Cardiac fibroblast (primary cell): ENCODE measurements around the gene ITGA4.
A peak's percentile ranks its signal among the peaks of the same experiment; 100 is the strongest.

Source experiments
- DNase-seq, 2 donors: peaks; one replicate each; pipeline versions ENCODE4 v3.0.0 to v3.0.0-alpha.2; 2010; ENCODE audit warnings: low read depth in 2 of 2
- H3K4me3 ChIP-seq, 2 donors: replicated peaks in 1 of 2; 1 replicate in 1 of 2; 2 replicates in 1 of 2; pipeline ENCODE4 v1.5.1; 2011; ENCODE audit warnings: low read depth in 2 of 2, low read length in 2 of 2, mild to moderate bottlenecking in 2 of 2, moderate library complexity in 1 of 2
- CTCF ChIP-seq: IDR thresholded peaks from one replicate; pipeline ENCODE4 v1.5.1; 2011; ENCODE audit warnings: low read depth, mild to moderate bottlenecking, low read length, inconsistent platforms

The ITGA4 gene

GRCh38 chr2:181457121-181457740 is at the start of gene ITGA4:
Gene ITGA4, plus strand, starts transcription at chr2:181457386. Its CDS starts 269 bp downstream, at chr2:181457655.
- TF ChIP-seq CTCF: peak; percentile 36
- DNase-seq: peak; percentile 79 to 83
- H3K4me3 ChIP-seq: peak within 1 kb of the TSS; percentile 74 to 87

- TF ChIP-seq CTCF: no peak
- H3K4me3 ChIP-seq: no peak overlapping the region
- no peak for DNase-seq
Measured at GRCh38 chr2:181408861-181409260, 48.3 kb upstream of the ITGA4 start.

DNA sequence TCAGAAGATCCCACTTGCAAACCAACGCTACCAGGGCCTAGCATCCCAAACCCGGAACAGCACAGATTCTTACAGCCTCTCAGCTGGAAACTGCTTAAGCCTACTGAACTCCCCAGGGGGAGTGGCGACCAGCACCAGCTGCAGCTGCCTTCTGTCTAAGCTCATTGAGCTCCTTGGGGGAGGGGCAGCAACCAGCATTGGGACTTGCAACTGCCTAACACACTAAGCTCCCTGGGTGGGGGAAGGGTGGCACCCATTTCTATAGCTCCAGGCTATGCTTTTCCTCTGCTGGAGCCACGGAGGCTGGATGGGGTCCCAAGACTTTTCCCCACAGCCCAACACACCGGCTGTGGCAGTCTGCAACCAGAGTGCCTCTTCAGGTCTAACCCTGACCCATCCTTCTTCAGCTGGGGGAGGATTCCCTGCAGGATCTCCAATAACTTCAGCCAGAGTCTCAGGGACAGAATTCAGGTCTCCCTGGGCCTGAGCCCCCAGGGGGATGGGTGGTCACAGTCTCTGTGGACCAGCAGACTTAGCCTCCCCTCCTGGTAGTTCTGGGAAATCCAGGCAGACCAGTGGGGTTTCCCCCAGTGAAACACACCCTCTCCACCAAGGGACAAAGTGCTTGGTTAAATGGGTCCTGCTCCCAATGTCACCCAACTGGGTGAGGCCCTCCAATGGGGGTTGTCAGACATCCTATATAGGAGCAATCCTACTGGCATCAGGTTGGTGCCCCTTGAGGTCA is 45.9 kb upstream of the ITGA4 start:
- no peak overlapping the region for H3K4me3 ChIP-seq
- peak; percentile 2 to 32 for DNase-seq
- no peak for TF ChIP-seq CTCF

DNA sequence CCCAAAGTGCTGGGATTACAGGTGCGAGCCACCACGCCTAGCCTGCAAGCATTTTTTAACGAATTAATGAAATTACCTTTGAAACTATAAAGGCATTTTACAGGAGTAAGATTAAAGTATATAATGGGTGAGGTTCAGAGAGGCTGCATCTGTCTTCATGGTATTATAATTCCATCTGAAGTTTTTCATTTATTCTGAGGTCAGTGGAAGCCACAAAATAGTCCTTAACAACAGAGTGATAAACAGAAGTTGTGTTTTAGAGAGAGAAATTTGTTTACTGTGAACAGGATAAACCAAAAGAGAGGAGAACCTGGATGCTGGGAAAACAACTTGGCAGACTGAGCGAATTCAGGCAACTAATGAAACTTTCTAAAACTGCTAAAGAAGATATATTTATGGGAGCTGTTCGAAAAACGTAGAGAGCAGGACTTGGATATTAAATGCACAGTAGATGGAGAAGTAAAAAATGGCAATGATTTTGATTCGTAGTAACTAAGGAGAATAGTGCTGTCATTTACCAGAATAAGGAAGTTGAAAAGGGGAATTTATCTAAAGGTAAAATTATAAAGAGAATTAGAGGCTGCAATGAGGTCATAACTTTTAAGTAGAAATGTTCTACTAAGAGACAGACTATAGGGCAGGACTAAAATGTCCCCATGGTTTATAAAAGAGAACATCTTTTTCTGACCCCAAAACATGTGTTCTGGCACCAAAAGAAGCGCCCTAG is 37.9 kb upstream of the ITGA4 start:
- no peak for DNase-seq
- TF ChIP-seq CTCF: no peak
- H3K4me3 ChIP-seq: no peak overlapping the region

- TF ChIP-seq CTCF: no peak
- H3K4me3 ChIP-seq: no peak overlapping the region
- DNase-seq: no peak
Measured at GRCh38 chr2:181420259-181421130, 36.7 kb upstream of the ITGA4 start.

DNA sequence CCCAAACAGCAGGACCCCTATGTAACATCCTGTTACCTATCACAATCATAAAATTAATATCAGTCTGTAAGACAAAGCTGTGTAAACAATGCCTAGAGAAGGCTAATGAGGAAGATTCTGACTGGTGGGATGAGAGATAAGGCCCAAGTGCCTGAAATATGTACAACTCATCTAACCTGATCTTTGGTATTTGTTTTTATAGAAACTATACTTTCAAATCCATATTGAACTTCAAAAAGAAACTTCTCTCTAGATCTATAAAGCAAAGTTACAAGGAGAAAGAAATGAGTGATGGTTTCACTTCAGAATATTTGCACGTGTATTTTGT is 36.1 kb upstream of the ITGA4 start:
- TF ChIP-seq CTCF: no peak
- H3K4me3 ChIP-seq: no peak overlapping the region
- DNase-seq: no peak
